Measurements from ENCODE around the gene ANAPC10. TPM values are rescaled to one million over a fixed set of nuclear protein-coding genes. Genes with fewer than 3 reads are reported as not detected.

The ANAPC10 gene
- total RNA-seq, 1 experiment from 2014 or later = 10.5 TPM

DNA sequence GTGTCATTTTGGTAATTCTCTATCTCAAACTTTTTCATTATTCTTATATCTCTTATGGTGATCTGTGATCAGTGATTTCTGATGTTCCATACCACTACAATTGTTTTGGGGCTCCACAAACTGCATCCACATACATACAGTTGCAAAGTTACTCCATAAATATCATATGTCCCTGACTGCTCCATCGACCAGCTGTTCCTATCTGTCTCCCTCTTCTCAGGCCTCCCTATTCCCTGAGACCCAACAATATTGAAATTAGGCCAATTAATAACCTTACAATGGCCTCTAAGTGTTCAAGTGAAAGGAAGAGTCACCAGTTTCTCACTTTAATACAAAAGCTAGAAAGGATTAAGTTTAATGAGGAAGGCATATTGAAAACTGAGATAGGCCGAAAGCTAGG lies 108.7 kb downstream of the ANAPC10 start:
- no TSS peak for BruUV-seq (replicated peaks)
- Histone ChIP-seq H3K27me3 (ENCODE audit: control insufficient read depth, insufficient read depth, low read length) (no peaks in the 10 kb centered on the region), H3K36me3 (ENCODE audit: control insufficient read depth, insufficient read depth, low read length) (no peaks in the 10 kb centered on the region), H3K9me3 (ENCODE audit: control insufficient read depth, insufficient read depth, low read depth, low read length) (no peaks in the 10 kb centered on the region), H3K27ac (ENCODE audit: low read length) (no peak overlapping the region), H3K4me1 (ENCODE audit: control insufficient read depth, insufficient read depth, low read length) (no peaks in the 10 kb centered on the region), H3K4me3 (ENCODE audit: low read depth in 2 of 2, low read length in 2 of 2) (no peak overlapping the region)
- ChIA-PET POLR2A (no interaction called here), CTCF (no interaction called here)
- TF ChIP-seq POLR2AphosphoS5 (IDR thresholded peaks at IDR 0.05; ENCODE audit: low read depth, low read length) = no peak
- TF ChIP-seq SIN3A (IDR thresholded peaks at IDR 0.05; ENCODE audit: borderline replicate concordance, insufficient read depth, low read depth, low read length) = no peak
- TF ChIP-seq, protein P1, sequence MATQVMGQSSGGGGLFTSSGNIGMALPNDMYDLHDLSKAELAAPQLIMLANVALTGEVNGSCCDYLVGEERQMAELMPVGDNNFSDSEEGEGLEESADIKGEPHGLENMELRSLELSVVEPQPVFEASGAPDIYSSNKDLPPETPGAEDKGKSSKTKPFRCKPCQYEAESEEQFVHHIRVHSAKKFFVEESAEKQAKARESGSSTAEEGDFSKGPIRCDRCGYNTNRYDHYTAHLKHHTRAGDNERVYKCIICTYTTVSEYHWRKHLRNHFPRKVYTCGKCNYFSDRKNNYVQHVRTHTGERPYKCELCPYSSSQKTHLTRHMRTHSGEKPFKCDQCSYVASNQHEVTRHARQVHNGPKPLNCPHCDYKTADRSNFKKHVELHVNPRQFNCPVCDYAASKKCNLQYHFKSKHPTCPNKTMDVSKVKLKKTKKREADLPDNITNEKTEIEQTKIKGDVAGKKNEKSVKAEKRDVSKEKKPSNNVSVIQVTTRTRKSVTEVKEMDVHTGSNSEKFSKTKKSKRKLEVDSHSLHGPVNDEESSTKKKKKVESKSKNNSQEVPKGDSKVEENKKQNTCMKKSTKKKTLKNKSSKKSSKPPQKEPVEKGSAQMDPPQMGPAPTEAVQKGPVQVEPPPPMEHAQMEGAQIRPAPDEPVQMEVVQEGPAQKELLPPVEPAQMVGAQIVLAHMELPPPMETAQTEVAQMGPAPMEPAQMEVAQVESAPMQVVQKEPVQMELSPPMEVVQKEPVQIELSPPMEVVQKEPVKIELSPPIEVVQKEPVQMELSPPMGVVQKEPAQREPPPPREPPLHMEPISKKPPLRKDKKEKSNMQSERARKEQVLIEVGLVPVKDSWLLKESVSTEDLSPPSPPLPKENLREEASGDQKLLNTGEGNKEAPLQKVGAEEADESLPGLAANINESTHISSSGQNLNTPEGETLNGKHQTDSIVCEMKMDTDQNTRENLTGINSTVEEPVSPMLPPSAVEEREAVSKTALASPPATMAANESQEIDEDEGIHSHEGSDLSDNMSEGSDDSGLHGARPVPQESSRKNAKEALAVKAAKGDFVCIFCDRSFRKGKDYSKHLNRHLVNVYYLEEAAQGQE (IDR thresholded peaks at IDR 0.05; ENCODE audit: insufficient read depth in 1 of 2, low read depth in 2 of 2, low read length in 1 of 2) = no peak
- TF ChIP-seq CTCF (IDR thresholded peaks at IDR 0.05) = no peak
- TF ChIP-seq TCF7L2 (IDR thresholded peaks at IDR 0.05; ENCODE audit: low read depth, low read length) = no peak
- in situ Hi-C loops (cut with HindIII; ENCODE audit: low pct_unique_long_range_greater_than_20kb, low sequenced_read_pairs) (no loop called here), intact Hi-C loops (cut with micrococcal nuclease; ENCODE audit: unreplicated experiment) (no loop called here)
- DNase-seq (ENCODE audit: low read depth, low spot score) = no peak
- ATAC-seq = no peak

DNA sequence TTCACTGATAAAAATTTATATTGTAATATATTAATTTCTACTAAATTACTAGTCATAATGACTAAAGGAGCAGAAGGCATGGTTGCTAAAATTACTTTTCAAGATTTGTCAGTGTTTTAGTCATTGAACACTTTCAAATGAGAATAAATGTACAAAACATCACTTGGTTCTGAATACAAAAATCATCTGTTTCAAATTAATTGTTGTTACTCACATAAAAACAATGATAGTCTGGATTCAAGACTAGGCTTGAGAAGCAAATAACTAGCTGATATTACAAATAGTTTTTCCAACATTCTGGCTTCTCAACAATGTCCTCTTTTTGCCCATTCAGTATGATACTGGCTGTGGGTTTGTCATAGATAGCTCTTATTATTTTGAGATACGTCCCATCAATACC lies 112.5 kb downstream of the ANAPC10 start:
- TF ChIP-seq, protein P1 (IDR thresholded peaks at IDR 0.05; ENCODE audit: insufficient read depth in 1 of 2, low read depth in 2 of 2, low read length in 1 of 2) = no peak
- TF ChIP-seq SIN3A (IDR thresholded peaks at IDR 0.05; ENCODE audit: borderline replicate concordance, insufficient read depth, low read depth, low read length) (no peak), TCF7L2 (IDR thresholded peaks at IDR 0.05; ENCODE audit: low read depth, low read length) (no peak), POLR2AphosphoS5 (IDR thresholded peaks at IDR 0.05; ENCODE audit: low read depth, low read length) (no peak)
- H3K27me3 ChIP-seq (ENCODE audit: control insufficient read depth, insufficient read depth, low read length) = no peaks in the 10 kb centered on the region
- intact Hi-C loops (cut with micrococcal nuclease; ENCODE audit: unreplicated experiment) = no loop called here
- no peak overlapping the region for H3K4me3 ChIP-seq (ENCODE audit: low read depth in 2 of 2, low read length in 2 of 2)
- CTCF ChIA-PET = no interaction called here
- H3K27ac ChIP-seq (ENCODE audit: low read length) = no peak overlapping the region
- ATAC-seq (no peak), DNase-seq (ENCODE audit: low read depth, low spot score) (no peak)
- no TSS peak for BruUV-seq (replicated peaks)
- H3K4me1 ChIP-seq (ENCODE audit: control insufficient read depth, insufficient read depth, low read length) = no peaks in the 10 kb centered on the region
- in situ Hi-C loops (cut with HindIII; ENCODE audit: low pct_unique_long_range_greater_than_20kb, low sequenced_read_pairs) = no loop called here
- no peaks in the 10 kb centered on the region for H3K9me3 ChIP-seq (ENCODE audit: control insufficient read depth, insufficient read depth, low read depth, low read length)
- H3K36me3 ChIP-seq (ENCODE audit: control insufficient read depth, insufficient read depth, low read length) = no peaks in the 10 kb centered on the region
- POLR2A ChIA-PET = no interaction called here
